Measurements from ENCODE around the gene DIRAS3. TPM values are rescaled to one million over a fixed set of nuclear protein-coding genes. Genes with fewer than 3 reads are reported as not detected.

DIRAS3 gene
- total RNA-seq, result 0.49 and 0.73 TPM in 2 replicates

DNA sequence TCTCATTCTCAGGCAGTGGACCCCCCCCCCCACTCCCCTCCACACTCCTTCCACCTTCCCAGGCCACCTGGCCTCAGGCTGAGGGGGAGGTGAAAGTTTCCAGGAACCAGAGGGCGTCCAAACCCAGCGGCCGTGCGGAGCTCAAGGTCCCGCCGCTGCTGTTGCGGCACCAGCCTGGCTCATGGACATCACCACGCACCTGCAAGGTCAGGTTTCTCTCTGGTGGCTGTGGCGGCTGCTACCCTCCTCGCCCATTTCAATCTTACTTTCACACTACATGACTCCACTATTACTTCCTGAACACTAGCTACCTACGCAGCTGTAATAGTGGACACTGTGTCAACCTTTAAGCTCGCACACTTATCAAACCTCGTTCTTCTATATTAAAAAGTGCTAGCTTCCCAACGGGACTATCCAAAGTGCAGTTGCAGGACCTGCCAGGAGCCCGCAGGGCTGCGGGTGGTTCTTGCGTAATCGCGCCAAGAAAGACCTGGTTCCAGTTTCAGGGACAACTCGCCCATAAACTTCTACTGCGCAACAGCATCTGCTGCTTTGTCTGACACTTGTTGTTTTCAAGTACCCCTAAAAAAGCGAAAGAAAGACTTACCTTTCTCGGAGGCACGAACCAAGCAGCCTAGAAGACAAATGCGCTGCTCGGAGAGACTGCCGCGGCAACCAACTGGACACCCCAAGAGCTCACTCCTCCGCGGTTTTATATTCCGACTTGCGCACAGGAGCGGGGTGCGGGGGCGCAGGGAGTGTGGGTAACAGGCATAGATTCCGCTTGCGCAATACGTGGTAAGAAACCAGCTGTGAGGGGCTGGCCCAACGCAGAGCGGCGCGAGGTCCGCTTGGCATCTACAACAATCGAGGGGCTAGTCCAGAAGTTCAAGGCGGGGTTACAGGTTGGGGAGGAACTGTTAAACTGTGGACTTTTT lies at the start of gene DIRAS3:
Gene DIRAS3, minus strand, starts transcription at position 687 of the 938 bp plus-strand sequence. CDS start 3,330 bp downstream, outside the sequence.

Other genes starting within 250 kb of the DIRAS3 start
- gene GNG12, start 217.2 kb downstream of the DIRAS3 start, total RNA-seq, result 185 and 195 TPM in 2 replicates
- 65.8 and 78.1 TPM in 2 replicates for gene WLS, start 181.9 kb upstream of the DIRAS3 start, total RNA-seq